TTC549 (cell line): Measurements from ENCODE around the gene COL17A1.

Experiments used
- FAIRE-seq: peaks from 2 replicates; lab custom pipeline; 2012; peaks lifted over from hg19 to GRCh38; lab: Jason Lieb, UNC

COL17A1 gene

DNA sequence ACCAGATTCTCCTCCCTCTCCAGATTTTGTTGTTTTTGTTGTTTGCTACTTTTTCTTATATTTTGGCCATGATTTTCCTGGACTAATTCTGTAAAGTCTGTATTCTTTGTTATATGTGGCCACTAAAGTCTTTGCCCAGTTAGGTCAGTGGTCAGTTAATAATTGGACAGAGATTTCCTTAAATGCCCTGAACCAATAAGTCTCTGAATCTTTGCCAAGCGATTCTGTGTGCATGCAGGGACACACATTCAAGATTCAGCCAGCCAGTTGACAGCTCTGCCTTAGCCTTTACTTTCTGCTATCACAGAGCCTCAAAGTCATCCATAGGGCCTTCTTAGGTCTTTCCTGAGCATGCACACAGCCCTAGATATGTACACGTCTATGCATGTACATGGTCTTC lies 11.0 kb upstream of the COL17A1 start:
- FAIRE-seq = no peak

DNA sequence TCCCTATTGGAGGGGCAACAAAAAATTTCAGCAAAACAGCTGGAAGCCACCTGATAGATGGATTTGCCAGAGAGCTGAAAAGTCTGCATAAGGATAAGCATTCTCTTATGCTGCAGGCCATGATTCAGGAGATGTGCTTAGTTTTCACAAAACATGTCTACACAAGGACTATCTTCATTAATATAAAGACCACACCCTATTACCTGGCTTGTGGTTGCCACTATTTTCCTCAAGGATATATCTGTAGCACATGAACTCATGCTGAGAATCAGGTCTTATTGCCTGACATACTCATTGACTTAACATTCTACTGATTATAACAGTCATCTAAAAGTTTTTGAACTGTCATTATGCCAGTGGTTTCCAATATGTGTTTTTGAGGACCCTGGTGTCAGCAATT lies 7.1 kb upstream of the COL17A1 start:
- no peak for FAIRE-seq

DNA sequence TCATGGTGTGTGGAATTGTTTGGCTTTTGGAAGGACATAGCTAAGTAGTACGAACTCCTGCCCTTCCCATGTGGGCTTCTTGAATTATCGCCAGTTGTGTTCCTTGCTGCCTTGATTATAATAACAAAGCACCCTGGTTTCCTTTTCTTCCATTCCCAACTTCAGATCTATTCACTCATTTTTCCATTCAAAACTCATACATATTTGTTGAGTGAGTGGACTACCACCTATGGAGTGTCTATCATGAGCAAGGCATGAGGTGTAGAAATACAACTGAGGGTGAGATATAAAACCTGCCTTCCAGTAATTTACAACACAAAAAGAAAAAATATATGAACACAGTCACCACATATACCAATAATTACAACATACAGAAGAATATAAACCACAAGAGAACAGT lies 4.9 kb upstream of the COL17A1 start:
- no peak for FAIRE-seq

DNA sequence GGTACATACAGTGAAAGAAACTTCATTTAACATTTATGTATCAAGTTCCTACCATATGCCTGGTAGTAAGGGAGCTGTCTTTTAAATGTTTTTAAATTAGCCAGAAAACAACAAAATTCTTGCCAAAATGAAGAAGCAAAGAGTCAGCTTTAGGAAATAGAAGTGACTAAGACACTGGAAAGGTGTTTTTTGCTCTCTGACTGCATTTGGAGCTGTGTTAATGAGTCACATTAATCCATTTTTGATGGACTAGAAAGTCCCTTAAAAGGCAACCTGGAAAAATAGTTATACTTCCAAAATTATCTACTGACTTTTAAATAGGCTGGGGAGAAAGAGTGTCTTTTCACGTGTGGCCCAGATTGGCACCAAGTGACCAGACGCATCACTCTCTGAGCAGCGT lies 3.9 kb upstream of the COL17A1 start:
- no peak for FAIRE-seq

DNA sequence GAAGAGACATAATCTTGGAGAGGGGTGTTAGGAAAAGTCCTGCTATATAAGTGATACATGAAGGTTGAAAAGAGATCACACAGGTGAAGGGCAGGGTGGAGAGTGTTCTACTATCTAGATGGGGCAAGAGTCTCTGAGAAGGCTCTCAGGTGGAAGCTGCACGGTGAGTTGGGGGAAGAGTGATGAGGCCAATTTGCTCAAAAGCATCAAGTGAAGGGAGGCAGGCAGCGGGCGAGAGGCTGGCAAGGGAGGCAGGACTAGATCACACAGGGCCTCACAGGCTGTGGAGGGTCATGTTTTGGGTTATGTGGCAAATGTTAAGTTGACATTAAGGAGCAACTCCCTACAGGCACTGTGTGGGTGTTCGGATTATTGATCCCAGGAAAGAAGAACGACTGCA lies 2.6 kb upstream of the COL17A1 start:
- no peak for FAIRE-seq

DNA sequence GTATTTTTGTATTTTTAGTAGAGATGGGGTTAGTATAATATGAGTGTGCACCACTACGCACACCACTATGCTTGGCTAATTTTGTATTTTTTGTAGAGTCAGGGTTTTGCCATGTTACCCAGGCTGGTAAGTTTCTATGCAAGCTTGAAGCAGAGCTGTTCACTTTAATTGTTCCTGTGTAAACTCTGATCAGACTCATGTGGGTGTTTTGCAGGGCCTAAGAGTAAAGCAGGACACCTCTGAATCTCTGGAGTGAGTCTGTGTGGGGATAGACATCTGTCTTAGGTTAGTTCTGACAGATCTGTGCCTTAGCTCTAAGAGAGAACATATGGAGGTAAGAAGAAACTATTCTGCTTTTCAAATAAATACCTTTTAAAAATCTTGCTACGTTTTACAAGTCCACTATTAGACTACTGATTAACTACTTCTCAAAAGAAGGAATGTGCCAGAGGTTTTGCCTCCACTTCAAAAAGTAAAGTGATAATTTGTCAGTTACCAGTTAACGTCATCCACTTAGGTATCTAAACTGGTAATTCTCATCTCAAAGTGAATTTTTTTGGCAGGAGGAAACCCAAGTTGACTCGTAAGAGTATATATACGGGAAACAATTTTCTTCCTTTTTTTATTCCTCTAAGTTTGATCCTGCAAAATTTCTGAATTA lies 1.1 kb downstream of the COL17A1 start:
- FAIRE-seq = no peak

DNA sequence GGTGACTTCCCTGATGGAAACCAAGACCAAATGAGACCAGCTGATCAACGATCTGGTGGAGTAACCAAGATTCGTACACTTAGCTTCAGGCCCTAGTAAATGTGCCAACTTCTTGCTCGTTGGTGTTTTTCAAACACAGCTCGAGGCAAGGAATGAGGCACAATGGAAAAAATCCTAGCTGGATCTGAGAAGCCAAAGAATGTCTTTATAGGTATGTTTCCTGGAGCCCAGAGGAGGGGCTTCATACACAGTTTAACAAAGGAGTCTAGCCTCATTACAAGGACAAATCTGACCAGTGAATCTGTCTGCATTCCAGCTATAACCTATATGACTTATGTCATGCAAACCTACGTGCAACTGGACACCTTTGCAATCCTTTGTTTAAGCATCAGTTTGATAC lies 3.7 kb downstream of the COL17A1 start:
- FAIRE-seq = no peak

DNA sequence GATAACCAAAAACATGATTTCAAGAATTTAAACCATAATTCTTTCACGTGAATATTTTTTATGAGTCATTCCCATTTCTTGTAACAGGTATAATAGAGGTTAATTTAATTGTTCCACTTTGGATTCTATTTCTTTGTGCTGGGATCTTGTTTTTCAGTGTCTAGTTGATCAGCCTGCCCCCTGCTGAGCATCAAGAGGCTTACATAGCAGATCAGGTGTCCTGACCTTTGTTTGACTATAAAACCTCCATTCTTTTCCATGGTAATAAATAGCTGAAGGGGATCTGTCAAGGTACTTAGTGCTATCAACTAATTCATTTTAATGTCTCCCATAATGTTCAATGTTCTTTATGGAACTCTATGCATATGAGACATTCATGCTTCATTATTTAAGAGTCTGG lies 4.9 kb downstream of the COL17A1 start:
- FAIRE-seq = no peak

DNA sequence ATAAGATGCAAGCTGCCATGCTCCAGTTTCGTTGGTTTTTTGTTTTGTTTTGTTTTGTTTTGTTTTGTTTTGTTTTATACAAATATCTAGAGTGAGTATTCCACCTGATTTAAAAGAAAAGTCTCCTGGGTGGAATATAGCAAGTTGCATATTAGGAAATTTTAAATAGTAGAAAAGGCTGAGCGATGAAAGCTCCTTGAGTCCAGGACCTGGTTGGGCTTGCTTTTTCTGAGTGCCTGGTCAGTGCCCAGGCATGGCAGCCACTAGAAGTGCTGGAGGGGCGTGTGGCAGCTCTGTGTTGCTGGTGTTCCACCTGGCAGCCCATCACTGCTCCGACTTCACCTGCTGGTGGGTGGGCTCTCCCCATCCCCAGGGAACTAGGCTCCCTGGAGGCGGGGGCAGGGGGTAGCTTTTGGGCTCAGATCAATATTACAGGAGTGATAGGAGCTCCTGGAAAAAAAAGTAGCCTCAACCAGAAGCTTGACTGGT lies 8.0 kb downstream of the COL17A1 start:
- FAIRE-seq = no peak

DNA sequence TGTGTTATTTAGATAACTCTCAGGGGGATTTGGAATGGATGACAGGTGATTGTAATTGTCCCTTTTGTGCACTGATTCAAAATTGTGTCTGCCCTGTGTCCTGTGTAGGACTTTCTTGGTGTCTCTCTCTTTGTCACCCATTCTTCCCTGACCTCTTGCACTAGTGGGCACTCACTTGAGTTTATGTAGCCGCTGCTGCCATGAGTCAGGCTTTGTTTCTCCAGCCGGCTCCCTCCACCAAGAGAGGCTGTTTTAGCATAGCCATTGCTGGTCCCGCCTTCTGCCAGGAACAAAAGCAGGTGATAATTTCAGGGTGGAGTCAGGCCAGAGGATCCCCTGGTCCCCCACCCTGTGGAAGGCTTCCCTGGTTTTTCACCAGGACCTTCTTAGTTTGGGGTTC lies 8.4 kb downstream of the COL17A1 start:
- no peak for FAIRE-seq

DNA sequence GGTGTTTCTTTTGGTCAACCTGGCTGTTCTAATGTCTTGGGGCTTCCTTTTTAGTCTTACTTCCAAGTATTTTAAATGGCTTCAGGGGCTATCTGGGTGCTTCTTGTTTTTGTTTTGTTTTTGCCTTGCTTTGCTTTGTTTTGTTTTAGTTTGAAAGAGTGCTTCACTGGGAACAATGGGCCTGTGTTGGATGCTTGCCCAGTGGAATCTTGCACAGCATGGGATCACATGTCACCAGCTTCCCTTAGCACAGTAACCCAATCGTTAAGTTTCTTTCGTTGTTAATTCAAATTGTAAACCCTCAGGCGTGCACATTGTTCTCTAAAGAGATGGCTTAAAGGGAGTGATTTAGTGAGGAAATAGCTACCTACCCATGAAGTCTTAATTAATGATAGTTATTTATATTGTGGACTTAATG lies 8.9 kb downstream of the COL17A1 start:
- FAIRE-seq = no peak

DNA sequence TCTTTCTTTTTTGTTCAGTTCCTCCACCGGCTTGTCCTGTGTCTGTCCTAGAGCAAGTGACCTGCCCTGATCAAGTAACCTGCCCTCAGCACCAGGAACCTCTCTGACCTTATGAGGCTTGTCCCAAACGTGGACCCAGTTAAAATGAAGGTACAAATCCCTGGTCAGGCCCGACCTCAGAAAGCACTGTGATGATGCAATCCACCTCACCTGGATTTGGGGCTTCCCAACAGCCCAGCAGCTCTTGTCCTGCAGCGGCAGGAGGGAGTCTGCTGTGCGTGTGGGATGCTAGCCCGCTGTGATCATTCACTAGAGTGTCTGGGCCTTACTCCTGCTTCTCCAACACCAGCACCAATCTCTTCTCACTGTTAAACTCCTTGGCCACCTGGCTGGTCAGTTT lies 11.2 kb downstream of the COL17A1 start:
- FAIRE-seq = no peak

DNA sequence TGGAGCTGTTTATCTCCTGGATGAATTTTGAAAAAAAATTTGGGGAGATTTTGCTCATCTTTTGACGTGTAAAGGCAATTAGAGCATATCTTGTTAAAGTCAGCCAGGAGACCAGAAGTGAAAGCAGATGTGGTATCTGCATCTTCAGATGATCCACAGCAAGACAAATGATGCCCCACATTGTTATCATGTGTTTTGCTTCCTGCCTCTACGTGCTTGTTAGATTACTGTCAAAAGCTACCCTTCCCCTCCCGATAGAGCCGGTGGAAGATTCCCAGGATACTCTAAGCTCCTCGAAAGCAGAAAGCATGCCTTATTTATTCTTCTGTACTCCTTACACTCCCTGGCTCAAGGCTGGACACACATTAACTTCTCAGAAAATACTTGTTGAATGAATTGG lies 12.9 kb downstream of the COL17A1 start:
- FAIRE-seq = no peak

DNA sequence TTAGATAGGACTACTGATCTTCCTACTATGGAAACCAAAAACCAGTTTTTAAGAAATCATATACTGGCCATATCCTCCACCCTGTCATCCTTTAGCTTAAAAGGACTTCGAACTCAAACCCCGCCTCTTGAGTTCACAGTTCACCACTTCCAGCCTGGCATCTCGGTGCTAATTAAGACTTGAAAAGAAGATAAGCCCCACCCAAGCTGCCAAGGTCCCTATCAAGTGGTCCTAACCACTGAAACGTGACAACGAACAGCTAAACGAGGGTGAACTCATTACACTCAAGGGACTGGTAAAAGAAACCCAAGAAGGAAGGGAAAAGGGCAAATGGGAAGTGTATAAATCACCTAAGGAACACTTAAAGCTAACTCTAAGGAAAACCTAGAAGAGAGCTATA lies 16.1 kb downstream of the COL17A1 start:
- FAIRE-seq = no peak

DNA sequence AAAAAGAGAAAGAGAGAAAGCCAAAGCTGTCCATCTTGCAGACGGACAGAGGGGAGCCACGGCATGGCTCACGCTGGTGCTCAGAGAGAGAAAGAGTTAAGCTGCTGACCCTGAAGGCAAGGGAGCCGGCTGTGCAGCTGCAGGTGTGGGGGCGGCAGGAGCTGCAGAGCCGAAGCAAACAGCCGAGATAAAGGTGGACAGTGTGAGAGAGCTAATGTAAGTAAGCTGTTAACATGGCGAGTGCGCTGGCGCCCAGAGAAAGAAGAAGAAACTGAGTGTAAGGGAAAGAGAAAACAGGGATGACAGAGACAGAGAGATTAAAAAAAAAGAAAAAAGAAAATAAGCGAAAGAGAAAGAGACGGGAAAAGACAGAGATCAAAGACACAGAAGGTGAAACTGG lies 18.2 kb downstream of the COL17A1 start:
- no peak for FAIRE-seq

DNA sequence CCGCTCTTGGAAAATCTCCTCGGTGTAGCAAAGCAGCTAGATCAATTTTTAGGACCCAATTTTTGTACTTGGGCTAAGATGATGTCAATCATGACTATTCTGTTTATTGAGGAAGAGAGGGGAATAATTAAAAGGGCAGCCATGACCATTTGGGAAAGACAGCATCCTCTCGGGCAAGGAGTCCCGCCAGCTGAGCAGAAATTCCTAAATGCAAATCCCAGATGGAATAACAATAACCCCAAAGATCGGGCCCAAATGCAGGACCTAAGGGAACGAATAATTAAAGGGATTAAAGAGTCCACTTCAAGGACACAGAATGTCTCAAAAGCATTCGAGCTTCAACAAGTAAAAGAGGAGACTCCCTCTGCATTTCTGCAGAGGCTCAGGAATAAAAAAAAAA lies 18.7 kb downstream of the COL17A1 start:
- FAIRE-seq = no peak

DNA sequence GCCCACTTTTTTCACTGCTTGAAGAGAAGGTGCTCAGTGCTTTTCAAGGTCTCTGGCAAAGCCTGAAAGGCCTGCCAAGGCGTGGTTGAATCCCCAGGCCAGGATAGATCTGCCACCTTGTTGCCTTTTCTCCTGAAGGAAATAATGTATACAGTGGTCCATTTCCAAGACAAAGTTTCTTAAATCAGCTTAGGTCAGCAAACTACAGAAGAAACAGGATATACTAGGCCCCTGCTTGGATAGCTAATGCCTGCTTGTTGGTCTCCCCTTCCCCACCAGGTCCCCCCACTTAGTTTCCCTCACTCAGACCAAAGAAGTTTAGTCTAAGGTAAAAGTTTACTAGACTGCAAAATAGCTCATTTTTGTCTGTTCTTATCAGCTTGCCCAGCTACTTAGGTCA lies 19.9 kb downstream of the COL17A1 start:
- FAIRE-seq = no peak

DNA sequence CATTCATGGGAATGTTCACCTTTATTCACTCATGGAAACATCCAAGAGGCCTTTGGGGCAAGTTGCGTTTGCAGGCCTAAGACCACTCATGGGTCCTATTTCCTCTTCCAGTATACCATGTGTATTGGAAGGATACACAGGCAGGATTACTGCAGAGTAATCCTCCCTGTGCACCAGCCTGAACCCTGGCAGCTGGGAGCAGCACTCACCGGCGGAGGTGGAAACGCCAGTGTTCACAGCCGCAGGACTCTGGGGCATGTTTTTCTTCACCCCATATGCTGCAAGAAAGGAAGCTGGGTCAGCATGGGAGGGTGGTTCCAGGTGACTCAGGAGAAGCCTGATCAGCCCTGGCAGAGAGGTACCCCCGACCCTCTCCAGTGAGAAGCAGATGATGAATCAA lies 24.5 kb downstream of the COL17A1 start:
- no peak for FAIRE-seq

DNA sequence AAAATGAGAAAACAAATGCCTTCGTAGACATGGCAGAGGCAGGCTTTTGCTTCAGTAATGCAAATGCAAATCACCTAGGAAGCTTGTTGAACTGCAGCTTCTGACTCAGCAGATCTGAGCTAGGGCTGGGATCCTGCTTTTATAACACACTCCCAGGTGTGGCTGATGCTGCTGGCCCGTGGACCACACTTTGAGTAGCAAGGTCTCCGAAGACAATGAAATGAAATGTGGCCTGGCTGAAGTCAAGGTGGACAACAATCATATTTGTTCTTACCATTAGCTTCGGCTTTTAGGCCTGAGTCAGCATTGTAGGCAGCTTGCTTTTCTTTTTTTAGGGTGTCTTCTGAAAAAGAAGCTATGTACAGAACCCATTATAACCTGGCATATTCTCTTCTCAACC lies 26.3 kb downstream of the COL17A1 start:
- no peak for FAIRE-seq

DNA sequence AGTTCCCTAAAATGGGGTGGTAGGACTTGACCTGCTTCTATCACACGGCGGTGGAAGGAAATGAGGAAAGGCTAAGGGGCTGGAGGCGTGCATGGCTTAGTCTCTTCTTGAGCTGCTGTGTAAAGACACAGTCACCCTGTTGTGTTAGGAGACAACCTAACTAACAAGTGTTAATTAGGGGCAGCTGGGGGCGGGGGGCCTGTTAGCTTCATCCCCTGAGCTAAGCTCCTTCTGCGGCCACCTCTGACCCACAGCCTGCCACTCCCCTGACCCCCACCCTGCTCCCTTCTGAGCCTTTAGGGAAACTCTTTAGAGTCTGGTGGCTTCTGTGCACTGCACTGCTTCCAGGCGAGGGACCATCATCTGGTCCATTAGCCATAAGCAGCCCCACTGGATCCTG lies 28.0 kb downstream of the COL17A1 start:
- no peak for FAIRE-seq

DNA sequence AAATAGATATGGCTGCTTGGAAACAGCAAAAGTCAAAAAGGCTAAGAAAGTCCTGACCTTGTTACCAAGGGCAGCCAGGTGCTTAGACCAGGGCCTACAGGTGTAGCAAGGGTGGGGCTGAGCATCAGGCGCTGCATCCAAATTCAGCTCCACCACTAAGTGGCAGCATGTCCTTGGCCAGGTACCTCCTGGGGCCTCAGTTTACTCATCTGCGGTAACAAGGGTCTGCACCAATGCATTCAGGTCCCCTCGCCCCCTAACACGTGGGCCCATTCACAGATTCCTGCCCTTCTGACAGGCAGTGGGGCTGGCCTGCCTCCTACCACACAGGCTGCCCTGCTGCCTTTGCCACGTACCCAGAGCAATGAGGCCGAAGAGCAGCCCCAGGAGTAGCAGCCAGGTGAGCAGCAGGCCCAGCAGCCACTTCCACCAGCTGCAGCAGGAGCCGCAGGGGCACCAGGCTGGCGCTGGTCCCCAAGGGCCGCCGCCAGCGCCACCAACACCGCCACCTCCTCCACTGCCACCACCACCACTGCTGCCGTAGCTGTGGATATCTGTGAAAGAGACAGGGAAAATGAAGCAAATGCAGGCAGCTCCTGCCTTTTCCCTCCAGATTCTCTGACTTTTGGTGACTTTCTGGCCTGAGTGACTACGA lies 28.9 kb downstream of the COL17A1 start:
- no peak for FAIRE-seq

DNA sequence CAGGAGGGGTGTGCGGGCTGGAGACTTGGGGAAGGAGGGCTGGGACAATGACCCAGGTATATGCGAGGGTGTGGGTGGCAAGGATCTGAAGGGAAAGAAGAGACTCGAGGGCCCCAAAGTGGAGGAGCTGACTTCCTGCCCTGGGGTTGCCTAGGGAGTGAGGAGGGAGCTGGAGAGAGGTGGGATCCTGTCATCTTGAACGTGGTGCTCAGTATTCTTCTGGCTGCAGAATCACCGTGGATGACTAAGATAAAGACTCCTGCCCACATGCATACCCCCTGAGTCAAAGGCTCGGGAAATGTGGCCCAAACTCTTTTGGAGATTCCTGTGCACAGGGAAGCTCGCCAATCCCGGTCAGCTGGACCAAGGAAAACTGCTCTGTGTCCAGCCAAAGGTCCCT lies 31.2 kb downstream of the COL17A1 start:
- FAIRE-seq = no peak

DNA sequence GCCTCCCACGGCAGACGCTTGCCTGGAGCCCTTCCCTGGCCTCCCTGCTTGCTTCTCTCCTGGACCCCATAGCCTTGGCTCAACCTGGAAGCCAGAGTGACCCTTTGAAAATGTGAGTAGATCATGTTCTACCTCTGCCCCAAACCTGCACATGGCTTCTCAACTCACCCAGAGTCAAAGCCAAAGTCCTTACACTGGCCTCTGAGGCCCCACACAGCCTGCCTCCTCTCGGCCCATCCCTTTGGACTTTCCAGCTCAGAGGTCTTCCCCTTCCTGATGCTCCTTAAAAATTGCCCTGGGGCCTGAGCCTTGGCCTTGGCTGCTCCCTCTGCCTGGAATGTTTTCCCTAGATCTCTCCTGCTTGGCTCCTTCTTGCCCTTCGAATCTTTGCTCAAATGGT lies 32.5 kb downstream of the COL17A1 start:
- no peak for FAIRE-seq

DNA sequence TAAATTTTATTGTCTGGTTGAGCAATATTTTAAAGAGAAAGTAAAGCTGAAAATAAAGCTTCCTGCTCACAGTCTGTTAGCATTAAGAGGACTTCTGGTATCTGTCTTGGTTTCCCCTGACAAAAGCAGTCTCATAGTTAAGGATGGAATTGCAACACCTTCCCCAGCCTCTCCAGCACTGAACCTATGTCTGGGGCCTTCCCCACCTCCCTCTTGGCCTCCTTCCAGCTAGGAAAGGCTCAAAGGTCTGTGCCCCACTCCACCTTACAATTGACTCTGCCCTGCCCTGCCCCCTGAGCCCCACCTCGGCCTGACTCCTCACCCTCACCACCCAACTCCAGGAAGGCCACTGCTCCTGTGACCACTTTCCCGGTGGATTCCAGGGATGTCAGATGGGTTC lies 33.2 kb downstream of the COL17A1 start:
- no peak for FAIRE-seq
